Activated CD4-positive, alpha-beta T cell treated with anti-CD3 and anti-CD28 coated beads for 36 hours (primary cell): Measurements from ENCODE around the gene ARID1B. TPM values are rescaled to one million over a fixed set of nuclear protein-coding genes. Genes with fewer than 3 reads are reported as not detected.

Experiments
- ATAC-seq: fragments of 200-7000 bp; cut with Tn5 transposase; one replicate; pipeline ENCODE4 v1.10.0; 2021; ENCODE audit warnings: mild to moderate bottlenecking, moderate library complexity
- CTCF ChIA-PET: fragments of 350-600 bp; sonication (Branson Sonifier 250); formaldehyde crosslinking; loops from one replicate; lab custom pipeline; 2021; ENCODE audit warnings: antibody characterized with exemption; lab: Charles Lee
- POLR2A ChIA-PET: fragments of 350-600 bp; sonication (Branson Sonifier 250); formaldehyde crosslinking; loops from one replicate; lab custom pipeline; 2021; ENCODE audit warnings: antibody characterized with exemption, inconsistent platforms; lab: Charles Lee
- DNase-seq: peaks from one replicate; pipeline ENCODE4 v3.0.0-alpha.2; 2020
- H3K27ac Mint-ChIP-seq: one replicate; pipeline ENCODE4 v1.8.0; 2021; ENCODE audit warnings: mixed read lengths
- H3K27me3 Mint-ChIP-seq: one replicate; pipeline ENCODE4 v1.8.0; 2021; ENCODE audit warnings: mixed read lengths
- H3K36me3 Mint-ChIP-seq: one replicate; pipeline ENCODE4 v1.8.0; 2021; ENCODE audit warnings: low read depth, mixed read lengths
- H3K4me1 Mint-ChIP-seq: one replicate; pipeline ENCODE4 v1.8.0; 2021; ENCODE audit warnings: mixed read lengths
- H3K4me3 Mint-ChIP-seq: one replicate; pipeline ENCODE4 v1.8.0; 2021; ENCODE audit warnings: mild to moderate bottlenecking, moderate library complexity, mixed read lengths
- H3K9me3 Mint-ChIP-seq: one replicate; pipeline ENCODE4 v1.8.0; 2021; ENCODE audit warnings: low read depth, mixed read lengths
- intact Hi-C, 2 experiments: fragments of 100-400 bp; cut with DNase I in 1 of 2; cut with micrococcal nuclease in 1 of 2; formaldehyde crosslinking; loops; one replicate each; pipeline versions ENCODE4 v1.14.2 to v1.15.1; 2022 to 2024; cut with DNase I, micrococcal nuclease
- total RNA-seq, 2 experiments: library from RNA; stranded (reverse); gene quantifications; one replicate each; pipeline ENCODE4 v1.2.3, GENCODE V29; 2021

ARID1B gene
- total RNA-seq, 2 experiments from 2014 or later = 42.2 to 53.6 TPM

DNA sequence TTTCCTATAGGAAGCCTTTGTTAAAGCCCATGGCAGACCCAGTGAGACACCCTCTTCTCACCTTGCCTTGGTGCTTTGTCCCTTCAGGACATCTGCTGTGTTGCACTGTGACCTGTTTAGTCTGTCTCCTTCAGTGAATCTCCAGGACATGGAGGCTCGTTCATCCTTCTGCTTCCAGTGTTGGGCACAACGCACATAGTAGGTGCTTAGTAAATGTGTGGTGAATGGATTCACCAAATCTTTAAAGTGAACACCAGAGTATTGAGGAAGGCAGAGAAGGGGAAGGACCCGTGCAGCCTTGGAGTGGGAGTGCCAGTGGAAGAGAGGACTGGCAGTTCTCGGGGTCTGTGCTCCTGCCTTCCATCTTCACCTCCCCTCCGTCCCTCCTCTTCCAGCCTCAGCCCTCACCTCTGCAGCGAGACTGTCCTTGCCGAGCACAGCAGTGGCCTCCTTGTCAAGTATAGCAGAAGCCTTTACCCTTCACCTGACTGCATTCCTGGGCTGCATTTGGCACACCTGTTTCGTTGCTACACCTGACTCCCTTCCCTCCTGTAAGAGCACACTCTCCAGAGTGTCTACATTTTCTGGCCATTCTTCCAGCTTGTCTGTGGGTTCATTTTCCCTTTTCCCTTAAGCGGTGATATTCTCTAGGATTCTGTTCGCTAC is 49.2 kb downstream of the ARID1B start:
- intact Hi-C loops = no loop called here
- H3K9me3 Mint-ChIP-seq = no peaks in the 10 kb centered on the region
- POLR2A ChIA-PET = no interaction called here
- no peaks in the 10 kb centered on the region for H3K27me3 Mint-ChIP-seq
- peaks cover 12% of the 10 kb centered on the region for H3K36me3 Mint-ChIP-seq
- ATAC-seq (no peak), DNase-seq (no peak)
- H3K4me1 Mint-ChIP-seq = peaks cover 77% of the 10 kb centered on the region
- H3K27ac Mint-ChIP-seq = no peak overlapping the region
- no peak overlapping the region for H3K4me3 Mint-ChIP-seq
- CTCF ChIA-PET = interaction anchor here (1.0 kb wide), 1 partner anchor 8 kb away, joined by 3 read pairs; no protein-coding TSS in a partner anchor

DNA sequence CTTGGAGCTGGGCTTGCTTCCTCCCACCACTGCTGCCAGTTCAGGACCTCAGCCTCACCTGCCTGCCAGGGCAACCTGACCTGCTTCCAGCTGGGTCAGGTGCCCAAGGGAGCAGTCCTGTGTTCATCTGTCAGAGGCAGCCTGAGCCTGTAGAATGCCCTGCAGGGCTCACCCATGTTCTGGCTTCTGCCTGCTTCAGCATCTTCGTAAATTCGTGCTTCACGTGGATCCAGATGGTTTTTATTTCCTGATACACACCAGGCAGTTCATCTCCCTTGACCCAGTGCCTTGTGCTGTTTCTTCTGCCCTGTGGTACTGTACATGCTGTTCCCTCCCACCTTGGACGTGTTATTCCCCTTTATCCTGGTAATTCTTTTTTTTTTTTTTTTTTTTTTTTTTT is 50.2 kb downstream of the ARID1B start:
- CTCF ChIA-PET = interaction anchor here (0.6 to 1.0 kb wide), 2 partner anchors 9 to 27 kb away, joined by 3 read pairs; no protein-coding TSS in a partner anchor
- no peak for ATAC-seq
- no peak overlapping the region for H3K4me3 Mint-ChIP-seq
- H3K9me3 Mint-ChIP-seq = no peaks in the 10 kb centered on the region
- peaks cover 14% of the 10 kb centered on the region for H3K36me3 Mint-ChIP-seq
- intact Hi-C loops = no loop called here
- POLR2A ChIA-PET = no interaction called here
- H3K4me1 Mint-ChIP-seq = peaks cover 77% of the 10 kb centered on the region
- no peak overlapping the region for H3K27ac Mint-ChIP-seq
- DNase-seq = no peak
- no peaks in the 10 kb centered on the region for H3K27me3 Mint-ChIP-seq

DNA sequence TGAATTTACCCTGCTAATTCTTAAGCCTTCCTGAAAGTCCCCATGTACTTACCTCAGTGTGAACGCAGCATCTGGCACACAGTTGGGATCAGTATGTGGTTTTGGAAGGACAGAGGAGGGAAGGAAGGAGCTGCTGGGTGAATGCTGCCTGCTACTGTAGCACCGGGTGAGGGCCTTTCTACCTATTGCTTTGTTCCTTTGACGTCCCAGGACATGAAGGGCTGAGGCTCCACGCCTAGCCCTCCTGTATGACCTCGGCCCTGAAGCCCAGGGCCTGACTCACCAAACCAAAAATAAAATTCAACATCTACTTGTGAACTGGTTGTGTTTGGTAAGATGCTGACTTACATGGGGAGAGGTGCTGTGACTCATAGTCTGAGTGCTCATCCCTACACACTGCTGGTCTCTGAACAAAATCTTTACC is 51.1 kb downstream of the ARID1B start:
- Mint-ChIP-seq H3K27ac (peak overlapping the region; percentile 73), H3K27me3 (no peaks in the 10 kb centered on the region), H3K36me3 (peaks cover 19% of the 10 kb centered on the region), H3K4me1 (peaks cover 75% of the 10 kb centered on the region), H3K4me3 (no peak overlapping the region), H3K9me3 (no peaks in the 10 kb centered on the region)
- ChIA-PET CTCF (interaction anchor here (0.8 to 0.9 kb wide), 2 partner anchors 12 to 19 kb away, joined by 3 to 4 read pairs; no protein-coding TSS in a partner anchor), POLR2A (interaction anchor here (0.9 kb wide), 1 partner anchor 9 kb away, joined by 3 read pairs; no protein-coding TSS in a partner anchor)
- intact Hi-C loops = loop anchor here in 1 of 2 experiments (1.0 kb wide), 1 partner anchor 29 kb away; no protein-coding TSS in a partner anchor
- peak; percentile 98 for ATAC-seq
- DNase-seq = peak; percentile 56

DNA sequence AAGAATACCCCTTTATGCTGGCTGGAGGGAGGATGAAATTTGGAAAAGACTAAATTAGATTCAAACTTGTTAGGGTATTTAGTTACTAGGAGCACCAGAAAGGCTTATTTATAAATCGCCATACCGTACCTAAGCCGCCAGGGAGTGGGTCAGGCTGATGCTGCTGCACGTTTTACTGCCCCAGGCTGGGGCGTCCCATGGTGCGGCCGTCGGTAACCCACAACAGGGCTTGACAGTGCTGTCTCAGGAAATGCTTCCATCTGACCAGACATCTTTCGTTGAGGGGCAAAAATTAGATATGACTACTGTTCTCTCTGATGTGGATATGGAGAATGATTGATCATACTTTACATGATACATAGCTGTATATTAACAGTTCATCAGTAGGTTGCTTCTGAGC is 52.9 kb downstream of the ARID1B start:
- H3K4me3 Mint-ChIP-seq = no peak overlapping the region
- H3K27me3 Mint-ChIP-seq = no peaks in the 10 kb centered on the region
- intact Hi-C loops = no loop called here
- ChIA-PET POLR2A (no interaction called here), CTCF (interaction anchor here (1.5 kb wide), 1 partner anchor 23 kb away, joined by 4 read pairs; no protein-coding TSS in a partner anchor)
- no peak for ATAC-seq
- no peak overlapping the region for H3K27ac Mint-ChIP-seq
- peaks cover 22% of the 10 kb centered on the region for H3K36me3 Mint-ChIP-seq
- peaks cover 65% of the 10 kb centered on the region for H3K4me1 Mint-ChIP-seq
- H3K9me3 Mint-ChIP-seq = no peaks in the 10 kb centered on the region
- no peak for DNase-seq

DNA sequence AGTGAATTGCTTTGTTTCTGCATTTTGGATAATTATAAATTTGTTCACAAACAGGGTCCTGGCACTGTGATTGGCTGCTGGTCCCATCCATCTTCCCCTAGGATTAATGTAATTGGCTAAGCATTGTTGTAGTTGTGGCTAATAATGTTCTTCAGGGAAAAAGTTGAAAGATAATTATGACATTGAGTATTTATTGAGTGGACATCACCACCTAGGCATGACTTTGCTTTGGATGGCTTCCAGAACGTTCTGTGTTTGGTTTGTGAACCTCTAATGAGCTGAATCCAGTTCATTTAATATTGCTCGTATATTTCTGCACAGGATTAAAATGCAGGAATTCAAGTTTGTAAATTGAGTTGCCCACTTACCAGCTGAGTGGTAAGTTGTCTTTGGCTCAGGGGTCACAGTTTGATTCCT is 55.1 kb downstream of the ARID1B start:
- Mint-ChIP-seq H3K27me3 (no peaks in the 10 kb centered on the region), H3K4me3 (no peak overlapping the region), H3K4me1 (peaks cover 57% of the 10 kb centered on the region), H3K27ac (no peak overlapping the region), H3K36me3 (peaks cover 31% of the 10 kb centered on the region), H3K9me3 (no peaks in the 10 kb centered on the region)
- ATAC-seq (no peak), DNase-seq (no peak)
- POLR2A ChIA-PET = no interaction called here
- intact Hi-C loops = no loop called here
- CTCF ChIA-PET = interaction anchor here (0.8 to 1.0 kb wide), 2 partner anchors 9 to 16 kb away, joined by 3 to 4 read pairs; no protein-coding TSS in a partner anchor

DNA sequence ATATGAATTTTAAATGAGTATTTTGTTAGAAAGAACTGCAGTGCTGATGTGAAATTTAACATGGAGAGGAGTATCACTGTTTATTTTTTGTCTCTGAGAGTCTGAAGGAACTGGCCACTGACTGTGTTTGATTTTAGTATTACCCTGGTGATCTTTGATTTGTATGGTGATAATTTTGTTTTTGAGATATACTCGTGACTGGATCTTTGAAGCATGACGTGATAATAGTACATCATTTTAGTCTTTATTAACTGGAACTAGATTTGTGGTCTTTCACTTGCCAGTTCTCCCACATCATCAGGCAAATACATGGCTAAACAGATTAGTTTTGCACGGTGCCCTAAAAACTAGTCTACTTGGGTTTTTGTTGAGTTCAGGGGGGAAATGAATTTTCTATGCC is 55.5 kb downstream of the ARID1B start:
- H3K9me3 Mint-ChIP-seq = no peaks in the 10 kb centered on the region
- H3K4me3 Mint-ChIP-seq = no peak overlapping the region
- H3K36me3 Mint-ChIP-seq = peaks cover 31% of the 10 kb centered on the region
- POLR2A ChIA-PET = no interaction called here
- peaks cover 54% of the 10 kb centered on the region for H3K4me1 Mint-ChIP-seq
- no peaks in the 10 kb centered on the region for H3K27me3 Mint-ChIP-seq
- no peak overlapping the region for H3K27ac Mint-ChIP-seq
- DNase-seq = no peak
- intact Hi-C loops = no loop called here
- no peak for ATAC-seq
- CTCF ChIA-PET = no interaction called here

DNA sequence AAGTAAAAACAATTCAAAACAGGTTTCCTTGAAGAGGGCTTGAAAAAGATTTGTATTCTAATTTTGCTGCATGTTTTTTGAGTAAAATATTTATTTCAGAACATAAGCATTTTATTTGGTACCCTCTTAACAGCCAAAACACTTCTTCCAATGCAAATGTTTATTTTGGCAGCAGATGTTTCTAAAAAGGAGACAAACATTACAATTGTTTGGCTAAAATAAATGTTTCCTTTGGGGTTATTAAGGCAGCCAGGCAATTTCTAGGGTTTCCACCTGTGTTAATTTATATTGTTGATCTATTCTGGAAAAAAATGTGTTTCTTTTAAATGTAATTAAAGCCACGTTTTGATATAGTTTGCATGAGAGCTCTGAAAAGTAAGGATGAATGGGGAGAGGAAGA is 56.6 kb downstream of the ARID1B start:
- Mint-ChIP-seq H3K36me3 (peaks cover 31% of the 10 kb centered on the region), H3K9me3 (no peaks in the 10 kb centered on the region), H3K27me3 (no peaks in the 10 kb centered on the region), H3K4me1 (peaks cover 46% of the 10 kb centered on the region), H3K4me3 (no peak overlapping the region), H3K27ac (no peak overlapping the region)
- ChIA-PET POLR2A (no interaction called here), CTCF (no interaction called here)
- intact Hi-C loops = no loop called here
- no peak for DNase-seq
- no peak for ATAC-seq

DNA sequence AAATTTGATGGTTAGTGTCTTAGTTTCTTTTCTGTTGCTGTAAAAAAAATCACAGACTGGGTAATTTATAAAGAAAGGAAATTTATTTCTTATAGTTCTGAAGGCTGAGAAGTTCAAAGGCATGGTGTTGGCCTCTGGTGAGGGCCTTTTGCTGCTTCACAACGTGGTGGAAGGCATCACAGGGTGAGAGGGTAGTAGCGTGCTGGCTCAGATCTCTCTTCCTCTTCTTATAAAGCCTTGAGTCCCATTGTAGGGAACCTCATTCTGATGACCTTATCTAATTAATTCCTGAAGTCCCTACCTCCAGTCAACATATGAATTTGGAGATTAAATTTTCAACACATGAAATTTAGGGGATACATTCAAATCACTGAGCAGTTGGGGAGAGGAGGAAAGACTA is 62.0 kb downstream of the ARID1B start:
- no peak overlapping the region for H3K4me3 Mint-ChIP-seq
- peaks cover 57% of the 10 kb centered on the region for H3K4me1 Mint-ChIP-seq
- no peaks in the 10 kb centered on the region for H3K9me3 Mint-ChIP-seq
- peaks cover 10% of the 10 kb centered on the region for H3K36me3 Mint-ChIP-seq
- no peak overlapping the region for H3K27ac Mint-ChIP-seq
- intact Hi-C loops = no loop called here
- H3K27me3 Mint-ChIP-seq = no peaks in the 10 kb centered on the region
- ChIA-PET CTCF (no interaction called here), POLR2A (no interaction called here)
- DNase-seq = no peak
- ATAC-seq = no peak

DNA sequence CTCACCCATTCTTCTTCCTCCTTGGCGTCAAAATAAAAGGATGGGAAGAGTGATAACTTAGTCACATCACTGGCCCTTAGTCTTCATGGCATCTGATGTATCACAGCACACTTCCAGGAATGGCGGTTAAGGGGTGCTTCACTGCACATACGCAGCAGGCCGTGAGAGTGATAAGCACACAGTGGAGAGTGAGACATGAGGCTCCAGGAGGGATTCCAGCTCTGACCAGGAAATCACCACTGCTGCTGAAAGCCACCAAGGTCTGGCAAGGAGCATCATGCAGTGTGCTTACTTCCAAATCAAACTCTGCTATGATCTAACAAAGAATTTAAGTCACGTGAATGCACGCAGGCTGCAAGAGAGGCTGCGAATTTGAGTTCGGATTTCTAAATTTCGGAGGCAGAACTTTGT is 62.4 kb downstream of the ARID1B start:
- intact Hi-C loops = no loop called here
- Mint-ChIP-seq H3K36me3 (peaks cover 10% of the 10 kb centered on the region), H3K4me1 (peaks cover 59% of the 10 kb centered on the region), H3K9me3 (no peaks in the 10 kb centered on the region), H3K4me3 (no peak overlapping the region), H3K27ac (no peak overlapping the region), H3K27me3 (no peaks in the 10 kb centered on the region)
- POLR2A ChIA-PET = interaction anchor here (0.8 kb wide), 1 partner anchor 59 kb away, joined by 3 read pairs; no protein-coding TSS in a partner anchor
- CTCF ChIA-PET = interaction anchor here (0.6 to 0.9 kb wide), 2 partner anchors 11 to 241 kb away, joined by 3 to 4 read pairs; no protein-coding TSS in a partner anchor
- DNase-seq (no peak), ATAC-seq (no peak)

DNA sequence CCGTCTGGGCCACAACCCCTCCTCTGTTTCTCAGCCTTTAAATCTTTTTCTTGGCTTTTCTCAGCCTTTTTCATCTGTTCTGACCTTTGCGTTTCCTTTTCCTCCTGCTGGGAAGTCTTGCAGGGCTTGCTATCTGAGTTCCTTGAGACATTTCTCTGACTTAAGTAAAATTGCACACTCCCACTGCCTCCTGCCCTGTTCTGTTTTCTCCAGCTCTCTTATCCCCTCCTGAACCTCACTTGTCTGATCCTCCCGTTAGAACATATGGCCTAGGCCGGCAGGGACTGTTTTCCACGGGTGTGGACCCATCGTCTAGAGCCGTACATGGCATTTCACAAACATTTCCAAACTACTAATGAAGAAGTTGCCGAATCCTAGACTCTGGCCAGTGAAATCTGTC is 63.0 kb downstream of the ARID1B start:
- peak overlapping the region; percentile 28 for H3K27ac Mint-ChIP-seq
- ATAC-seq (no peak), DNase-seq (no peak)
- no peaks in the 10 kb centered on the region for H3K27me3 Mint-ChIP-seq
- ChIA-PET CTCF (interaction anchor here (0.6 to 0.9 kb wide), 2 partner anchors 12 to 240 kb away, joined by 3 to 4 read pairs; no protein-coding TSS in a partner anchor), POLR2A (interaction anchor here (0.8 kb wide), 2 partner anchors 60 to 1422 kb away, joined by 3 read pairs; no protein-coding TSS in a partner anchor)
- intact Hi-C loops = no loop called here
- H3K4me3 Mint-ChIP-seq = no peak overlapping the region
- H3K9me3 Mint-ChIP-seq = no peaks in the 10 kb centered on the region
- peaks cover 10% of the 10 kb centered on the region for H3K36me3 Mint-ChIP-seq
- peaks cover 64% of the 10 kb centered on the region for H3K4me1 Mint-ChIP-seq

DNA sequence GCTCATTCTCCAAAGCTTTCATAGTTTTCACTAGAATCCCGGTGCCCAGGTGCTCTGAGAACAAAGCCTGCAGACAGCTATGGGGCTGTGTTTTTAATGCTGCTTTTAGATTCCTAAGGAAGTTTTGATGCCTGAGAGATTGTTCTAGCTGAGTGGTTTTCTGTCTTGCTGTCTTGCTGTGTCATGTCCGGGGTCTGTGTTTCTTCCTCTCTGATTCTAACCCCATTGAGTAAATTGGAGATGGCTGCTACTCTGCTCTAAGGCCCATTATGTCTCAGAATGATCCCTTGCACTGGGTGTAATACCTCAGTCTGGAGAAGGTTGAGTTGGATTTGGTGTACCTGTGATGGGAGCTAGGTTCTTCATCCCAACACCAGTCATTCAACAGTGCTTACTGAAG is 63.4 kb downstream of the ARID1B start:
- CTCF ChIA-PET = interaction anchor here (0.6 to 0.9 kb wide), 2 partner anchors 240 to 345 kb away, joined by 3 read pairs; no protein-coding TSS in a partner anchor
- Mint-ChIP-seq H3K27ac (peak overlapping the region; percentile 28), H3K36me3 (peaks cover 13% of the 10 kb centered on the region), H3K4me3 (no peak overlapping the region), H3K9me3 (no peaks in the 10 kb centered on the region), H3K4me1 (peaks cover 69% of the 10 kb centered on the region), H3K27me3 (no peaks in the 10 kb centered on the region)
- no peak for DNase-seq
- peak; percentile 60 for ATAC-seq
- intact Hi-C loops = no loop called here
- POLR2A ChIA-PET = interaction anchor here (0.8 kb wide), 2 partner anchors 60 to 1423 kb away, joined by 3 read pairs; no protein-coding TSS in a partner anchor
